ENCODE results near the gene NAXE.

DNA sequence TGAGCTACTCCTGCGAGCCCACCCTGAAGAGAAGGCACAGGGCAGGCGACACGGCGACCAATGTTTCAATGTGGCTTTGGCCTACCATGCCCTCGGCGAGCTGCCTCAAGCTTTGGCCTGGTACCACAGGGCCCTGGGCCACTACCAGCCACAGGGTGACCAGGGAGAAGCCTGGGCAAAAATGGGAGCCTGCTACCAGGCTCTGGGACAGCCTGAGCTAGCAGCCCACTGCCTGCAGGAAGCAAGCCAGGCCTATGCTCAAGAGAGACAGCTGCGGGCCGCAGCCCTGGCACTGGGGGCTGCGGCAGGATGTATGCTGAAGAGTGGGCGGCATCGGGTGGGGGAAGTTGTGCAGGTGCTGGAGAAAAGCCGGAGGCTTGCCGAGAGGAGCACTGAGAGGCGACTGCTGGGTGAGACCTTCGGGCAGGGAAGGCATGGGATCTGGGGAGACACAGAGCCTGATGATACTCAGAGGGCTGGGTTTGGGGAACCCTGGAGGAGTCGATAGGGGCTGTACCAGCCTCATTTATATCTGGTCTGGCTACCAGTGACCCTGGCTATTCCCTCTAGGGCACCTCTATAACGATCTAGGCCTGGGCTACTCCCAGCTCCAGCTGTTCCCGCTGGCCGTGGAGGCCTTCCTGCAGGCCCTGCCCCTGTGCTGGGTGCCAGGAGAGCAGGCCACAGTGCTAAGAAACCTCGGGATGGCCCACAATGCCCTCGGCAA is 9.8 kb upstream of the NAXE start:
- TF ChIP-seq POLR2A (IDR thresholded peaks at IDR 0.05) (no peak), POLR2AphosphoS5 (IDR thresholded peaks at IDR 0.05) (no peak), EP300 (IDR thresholded peaks at IDR 0.05; ENCODE audit: low read depth) (no peak)
- TF ChIP-seq, protein P1, sequence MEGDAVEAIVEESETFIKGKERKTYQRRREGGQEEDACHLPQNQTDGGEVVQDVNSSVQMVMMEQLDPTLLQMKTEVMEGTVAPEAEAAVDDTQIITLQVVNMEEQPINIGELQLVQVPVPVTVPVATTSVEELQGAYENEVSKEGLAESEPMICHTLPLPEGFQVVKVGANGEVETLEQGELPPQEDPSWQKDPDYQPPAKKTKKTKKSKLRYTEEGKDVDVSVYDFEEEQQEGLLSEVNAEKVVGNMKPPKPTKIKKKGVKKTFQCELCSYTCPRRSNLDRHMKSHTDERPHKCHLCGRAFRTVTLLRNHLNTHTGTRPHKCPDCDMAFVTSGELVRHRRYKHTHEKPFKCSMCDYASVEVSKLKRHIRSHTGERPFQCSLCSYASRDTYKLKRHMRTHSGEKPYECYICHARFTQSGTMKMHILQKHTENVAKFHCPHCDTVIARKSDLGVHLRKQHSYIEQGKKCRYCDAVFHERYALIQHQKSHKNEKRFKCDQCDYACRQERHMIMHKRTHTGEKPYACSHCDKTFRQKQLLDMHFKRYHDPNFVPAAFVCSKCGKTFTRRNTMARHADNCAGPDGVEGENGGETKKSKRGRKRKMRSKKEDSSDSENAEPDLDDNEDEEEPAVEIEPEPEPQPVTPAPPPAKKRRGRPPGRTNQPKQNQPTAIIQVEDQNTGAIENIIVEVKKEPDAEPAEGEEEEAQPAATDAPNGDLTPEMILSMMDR (IDR thresholded peaks at IDR 0.05): no peak
